Upper lobe of left lung (tissue), 6 donors: ENCODE results near the gene ATN1. TPM values are rescaled to one million over a fixed set of nuclear protein-coding genes. Genes with fewer than 3 reads are reported as not detected.

Source experiments
- ATAC-seq, 2 donors: fragments of 200-7000 bp; cut with Tn5 transposase; one replicate each; pipeline ENCODE4 v1.9.1; 2022; ENCODE audit warnings: mild to moderate bottlenecking in 2 of 2, moderate library complexity in 2 of 2; ENCODE audit not compliant: low FRiP score in 2 of 2
- DNase-seq, 2 donors: peaks; one replicate each; pipeline ENCODE4 v3.0.0-alpha.2; 2019 to 2020
- H3K27ac ChIP-seq, 4 donors: fragments of 200-600 bp; sonication (generic); one replicate each; pipeline ENCODE4 v1.5.1; 2016 to 2019
- H3K27me3 ChIP-seq, 4 donors: fragments of 200-600 bp; sonication (generic); one replicate each; pipeline ENCODE4 v1.5.1; 2017 to 2019
- H3K36me3 ChIP-seq, 4 donors: fragments of 200-600 bp; sonication (generic); one replicate each; pipeline ENCODE4 v1.5.1; 2016 to 2019
- H3K4me1 ChIP-seq, 4 donors: fragments of 200-600 bp; sonication (generic); one replicate each; pipeline ENCODE4 v1.5.1; 2018 to 2019
- H3K4me3 ChIP-seq, 4 donors: fragments of 200-600 bp; sonication (generic); one replicate each; pipeline ENCODE4 v1.5.1; 2017 to 2019; ENCODE audit warnings: mild to moderate bottlenecking in 2 of 4, moderate library complexity in 1 of 4
- H3K9me3 ChIP-seq, 4 donors: fragments of 200-600 bp; sonication (generic); one replicate each; pipeline ENCODE4 v1.5.1; 2018 to 2019
- CTCF ChIP-seq, 6 experiments: fragments of 450-650 bp in 4 of 6; fragments of 200-600 bp in 2 of 6; sonication (generic) in 2 of 6; IDR thresholded peaks; one replicate each; pipeline ENCODE4 v1.5.1; 2016 to 2019; ENCODE audit warnings: antibody characterized with exemption in 6 of 6
- EP300 ChIP-seq, 4 donors: sonication (generic); formaldehyde crosslinking; IDR thresholded peaks; one replicate each; pipeline ENCODE4 v1.5.1; 2017; ENCODE audit warnings: antibody characterized with exemption in 4 of 4, control low read depth in 2 of 4
- POLR2A ChIP-seq, 4 donors: fragments of 450-650 bp; IDR thresholded peaks; one replicate each; pipeline ENCODE4 v1.5.1; 2016 to 2017; ENCODE audit warnings: antibody characterized with exemption in 4 of 4, mild to moderate bottlenecking in 2 of 4
- POLR2AphosphoS5 ChIP-seq, 2 donors: sonication (generic); formaldehyde crosslinking; IDR thresholded peaks; one replicate each; pipeline ENCODE4 v1.5.1; 2017; ENCODE audit warnings: antibody characterized with exemption in 2 of 2
- WGBS, 2 donors: methylation state at CpG; one replicate each; pipeline ENCODE4 v1.1.5; 2017 to 2018; 5-methylcytosine and 5-hydroxymethylcytosine counted together
- total RNA-seq, 6 donors: library from RNA; depleted of rRNA in 4 of 6; stranded (reverse); fragments of >200 nt in 4 of 6; gene quantifications; one replicate each; pipeline versions ENCODE4 v1.1.0 to v1.2.1, GENCODE V29; 2016 to 2021
- donor health status: DM: no; HTN: no; CAD: no; lungs with moderate emphysema.
- donor health status: DM: no; HTN: yes; CAD: no; lungs with severe emphysema.

ATN1 gene
- total RNA-seq, 6 donors from 2014 or later, result 74.7 to 321 (median 133) TPM

DNA sequence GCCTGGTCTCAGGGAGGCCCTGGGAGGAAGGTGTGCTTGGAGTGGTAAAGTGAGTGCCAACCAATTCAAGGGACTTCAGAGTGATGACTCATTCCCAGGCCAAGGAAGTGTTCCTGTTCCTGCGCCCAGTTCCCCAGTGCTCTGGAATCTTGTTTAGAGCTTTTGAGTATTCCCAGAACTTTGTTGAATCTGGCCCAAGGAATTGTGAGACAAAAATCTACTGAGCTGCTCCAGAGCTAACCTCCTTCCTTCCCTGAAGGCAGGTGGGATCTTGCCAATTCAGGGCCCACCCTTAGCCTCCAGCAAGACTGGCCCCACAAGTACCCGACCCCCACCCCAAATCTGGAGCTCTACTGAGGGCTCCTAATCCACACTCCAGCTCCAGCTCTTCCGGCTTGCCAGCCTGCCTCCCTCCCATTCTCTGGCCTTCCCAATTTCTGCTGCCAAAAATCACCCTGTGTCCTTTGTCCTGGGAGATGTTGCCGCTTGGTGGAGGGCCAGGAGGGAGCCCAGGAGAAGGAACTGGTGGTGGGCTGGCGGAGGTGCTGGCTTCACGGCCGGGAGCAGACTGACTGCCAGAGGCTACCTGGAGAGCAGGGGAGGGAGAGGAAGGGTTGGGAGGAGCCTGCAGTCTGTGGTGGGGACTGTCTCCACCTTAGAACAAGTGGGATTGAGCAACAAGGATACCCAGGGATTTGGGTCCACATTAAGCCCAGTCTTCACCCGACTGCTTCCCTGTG lies 2.0 kb upstream of the ATN1 start:
- peak in 1 of 6 experiments; percentile 13 for TF ChIP-seq CTCF (IDR thresholded peaks at IDR 0.05)
- TF ChIP-seq EP300 (IDR thresholded peaks at IDR 0.05), result peak in 1 of 4 donors; percentile 50
- TF ChIP-seq POLR2AphosphoS5 (IDR thresholded peaks at IDR 0.05), result peak; percentile 60 to 74
- TF ChIP-seq POLR2A (IDR thresholded peaks at IDR 0.05), result peak; percentile 14 to 86 (median 36)
- 26 to 40% methylated on average over 8 of the region's 8 CpGs for WGBS, 2 donors
- H3K9me3 ChIP-seq, result no peaks in the 10 kb centered on the region
- peaks cover 0 to 11% (median 4%) of the 10 kb centered on the region in 4 donors for H3K36me3 ChIP-seq
- peak overlapping the region; percentile 92 to 99 (median 96) for H3K27ac ChIP-seq
- H3K4me3 ChIP-seq, result peak overlapping the region; percentile 9 to 96 (median 88)
- H3K27me3 ChIP-seq, result no peaks in the 10 kb centered on the region
- peak in 1 of 2 donors; percentile 87 for DNase-seq
- ATAC-seq, result peak; percentile 62 to 88
- peaks cover 40 to 59% (median 48%) of the 10 kb centered on the region in 4 donors for H3K4me1 ChIP-seq

GRCh38 chr12:6928022-6928702 lies 403 bp downstream of the ATN1 start:
- Histone ChIP-seq H3K27ac (peak overlapping the region; percentile 92 to 99 (median 96)), H3K9me3 (no peaks in the 10 kb centered on the region), H3K27me3 (no peaks in the 10 kb centered on the region), H3K4me1 (peaks cover 53 to 74% (median 59%) of the 10 kb centered on the region in 4 donors), H3K36me3 (peaks cover 0 to 3% (median 0%) of the 10 kb centered on the region in 4 donors), H3K4me3 (peak overlapping the region; percentile 86 to 96 (median 90))
- no peak for TF ChIP-seq EP300 (IDR thresholded peaks at IDR 0.05)
- TF ChIP-seq CTCF (IDR thresholded peaks at IDR 0.05), result no peak
- TF ChIP-seq POLR2A (IDR thresholded peaks at IDR 0.05), result no peak
- TF ChIP-seq POLR2AphosphoS5 (IDR thresholded peaks at IDR 0.05), result no peak
- ATAC-seq, result no peak
- WGBS, 2 donors, result 0 to 1% methylated on average over 9 to 12 of the region's 79 CpGs
- DNase-seq, result peak in 1 of 2 donors; percentile 87

DNA sequence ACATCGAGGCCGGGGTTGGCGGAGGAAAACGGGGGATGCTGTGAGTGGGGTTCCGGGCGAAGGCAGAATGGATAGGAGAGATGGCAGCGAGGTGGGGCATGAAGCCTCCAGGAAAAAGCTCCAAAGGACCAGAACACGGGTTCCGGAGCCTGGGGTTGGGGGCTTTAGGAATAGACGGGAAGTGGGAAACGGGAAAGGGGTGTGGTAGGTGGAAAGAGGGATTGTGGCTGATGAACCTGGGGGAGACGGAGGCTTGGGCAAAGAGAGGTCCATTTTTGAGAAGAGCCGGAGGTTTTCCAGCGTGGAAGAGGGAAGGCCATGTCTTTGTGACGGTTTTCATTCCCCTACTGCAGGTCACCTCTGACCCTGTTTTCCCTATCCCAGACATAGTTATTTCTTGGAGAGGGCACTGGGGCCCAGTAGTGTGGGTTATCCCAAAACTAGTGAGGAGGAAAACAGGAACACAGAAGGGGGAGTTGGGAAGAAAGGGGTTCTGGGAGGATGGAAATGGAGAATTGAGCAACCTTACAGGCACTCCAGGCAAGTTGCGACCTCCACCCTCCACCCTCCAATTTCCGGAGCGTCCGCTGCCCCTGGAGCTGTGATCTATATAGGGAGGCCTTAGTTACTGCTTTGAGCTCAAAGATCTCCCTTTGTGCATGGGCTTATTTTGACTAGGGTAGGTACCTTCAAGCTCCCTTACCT lies 1.1 kb downstream of the ATN1 start:
- Histone ChIP-seq H3K27ac (peak overlapping the region; percentile 92 to 99 (median 96)), H3K9me3 (no peaks in the 10 kb centered on the region), H3K36me3 (peaks cover 2 to 7% (median 3%) of the 10 kb centered on the region in 4 donors), H3K4me1 (peaks cover 60 to 80% (median 65%) of the 10 kb centered on the region in 4 donors), H3K4me3 (peak overlapping the region; percentile 86 to 96 (median 90)), H3K27me3 (no peaks in the 10 kb centered on the region)
- WGBS, 2 donors, result 10 to 13% methylated on average over 19 of the region's 19 CpGs
- no peak for TF ChIP-seq POLR2AphosphoS5 (IDR thresholded peaks at IDR 0.05)
- TF ChIP-seq EP300 (IDR thresholded peaks at IDR 0.05), result no peak
- TF ChIP-seq POLR2A (IDR thresholded peaks at IDR 0.05), result peak in 1 of 4 donors; percentile 12
- no peak for TF ChIP-seq CTCF (IDR thresholded peaks at IDR 0.05)
- no peak for ATAC-seq
- DNase-seq, result no peak

GRCh38 chr12:6929466-6930452 lies 2.0 kb downstream of the ATN1 start:
- Histone ChIP-seq H3K4me1 (peaks cover 63 to 79% (median 67%) of the 10 kb centered on the region in 4 donors), H3K4me3 (peak overlapping the region in 3 of 4 donors; percentile 86 to 96 (median 89)), H3K36me3 (peaks cover 9 to 16% (median 11%) of the 10 kb centered on the region in 4 donors), H3K27me3 (no peaks in the 10 kb centered on the region), H3K27ac (peak overlapping the region; percentile 92 to 99 (median 96)), H3K9me3 (no peaks in the 10 kb centered on the region)
- DNase-seq (no peak), ATAC-seq (no peak)
- TF ChIP-seq EP300 (IDR thresholded peaks at IDR 0.05) (no peak), POLR2A (IDR thresholded peaks at IDR 0.05) (no peak), POLR2AphosphoS5 (IDR thresholded peaks at IDR 0.05) (no peak), CTCF (IDR thresholded peaks at IDR 0.05) (no peak)
- 58% methylated on average over 7 of the region's 7 CpGs for WGBS, 2 donors
